Liver (tissue), 3 donors: ENCODE measurements around the gene HAAO.

ENCODE experiments used
- CTCF ChIP-seq: fragments of 150-350 bp; IDR thresholded peaks from 2 replicates; pipeline ENCODE4 v1.5.1; 2017; ENCODE audit warnings: improper control_type of control experiment, low read depth, low read length; ENCODE audit not compliant: missing input control
- FOXA1 ChIP-seq: IDR thresholded peaks from 2 replicates; pipeline ENCODE4 v1.6.1; 2016; ENCODE audit warnings: antibody characterized with exemption
- HNF4G ChIP-seq: IDR thresholded peaks from 2 replicates; pipeline ENCODE4 v1.6.1; 2016; ENCODE audit warnings: antibody characterized with exemption
- JUND ChIP-seq, 2 donors: IDR thresholded peaks; 2 replicates each; pipeline ENCODE4 v1.6.1; 2016; ENCODE audit warnings: antibody characterized with exemption in 2 of 2
- MAX ChIP-seq: IDR thresholded peaks from 2 replicates; pipeline ENCODE4 v1.6.1; 2016; ENCODE audit warnings: antibody characterized with exemption
- NR2F2 ChIP-seq: IDR thresholded peaks from 2 replicates; pipeline ENCODE4 v1.6.1; 2016; ENCODE audit warnings: antibody characterized with exemption
- RAD21 ChIP-seq, 2 donors: IDR thresholded peaks; 2 replicates each; pipeline ENCODE4 v1.6.1; 2016; ENCODE audit warnings: antibody characterized with exemption in 2 of 2, mild to moderate bottlenecking in 2 of 2
- REST ChIP-seq: IDR thresholded peaks from 2 replicates; pipeline ENCODE4 v1.6.1; 2016; ENCODE audit warnings: antibody characterized with exemption, mild to moderate bottlenecking
- RXRA ChIP-seq, 2 donors: IDR thresholded peaks; 2 replicates each; pipeline ENCODE4 v1.6.1; 2017 to 2018; ENCODE audit warnings: antibody characterized with exemption in 2 of 2, mild to moderate bottlenecking in 1 of 2
- TAF1 ChIP-seq: conservative IDR thresholded peaks from 2 replicates; pipeline ENCODE4 v1.6.1; 2016; ENCODE audit warnings: antibody characterized with exemption, mild to moderate bottlenecking
- YY1 ChIP-seq: IDR thresholded peaks from 2 replicates; pipeline ENCODE4 v1.6.1; 2016; ENCODE audit warnings: antibody characterized with exemption, mild to moderate bottlenecking
- donor health status: healthy.
- donor health status: healthy.

GRCh38 chr2:42796427-42797248, 4.3 kb upstream of the HAAO start:
- TF ChIP-seq CTCF (no peak), JUND (IDR thresholded peaks at IDR 0.05) (no peak), NR2F2 (no peak), TAF1 (no peak), RAD21 (IDR thresholded peaks at IDR 0.05) (no peak), YY1 (no peak), REST (no peak), MAX (no peak), RXRA (IDR thresholded peaks at IDR 0.05) (no peak), FOXA1 (no peak), HNF4G (no peak)
